GM19043 (cell line): Measurements from ENCODE around the gene HPCAL1.
"Not testable (repeated sequence)": the region's sequence is repeated elsewhere in the genome, so short reads cannot be mapped to it uniquely, and the experiment has no call there.

ENCODE experiments used
- ATAC-seq: cut with Tn5 transposase; IDR thresholded peaks from one replicate; pipeline ENCODE4 v1.9.1; 2021; ENCODE audit warnings: low read depth; ENCODE audit not compliant: unreplicated experiment

Gene HPCAL1

DNA sequence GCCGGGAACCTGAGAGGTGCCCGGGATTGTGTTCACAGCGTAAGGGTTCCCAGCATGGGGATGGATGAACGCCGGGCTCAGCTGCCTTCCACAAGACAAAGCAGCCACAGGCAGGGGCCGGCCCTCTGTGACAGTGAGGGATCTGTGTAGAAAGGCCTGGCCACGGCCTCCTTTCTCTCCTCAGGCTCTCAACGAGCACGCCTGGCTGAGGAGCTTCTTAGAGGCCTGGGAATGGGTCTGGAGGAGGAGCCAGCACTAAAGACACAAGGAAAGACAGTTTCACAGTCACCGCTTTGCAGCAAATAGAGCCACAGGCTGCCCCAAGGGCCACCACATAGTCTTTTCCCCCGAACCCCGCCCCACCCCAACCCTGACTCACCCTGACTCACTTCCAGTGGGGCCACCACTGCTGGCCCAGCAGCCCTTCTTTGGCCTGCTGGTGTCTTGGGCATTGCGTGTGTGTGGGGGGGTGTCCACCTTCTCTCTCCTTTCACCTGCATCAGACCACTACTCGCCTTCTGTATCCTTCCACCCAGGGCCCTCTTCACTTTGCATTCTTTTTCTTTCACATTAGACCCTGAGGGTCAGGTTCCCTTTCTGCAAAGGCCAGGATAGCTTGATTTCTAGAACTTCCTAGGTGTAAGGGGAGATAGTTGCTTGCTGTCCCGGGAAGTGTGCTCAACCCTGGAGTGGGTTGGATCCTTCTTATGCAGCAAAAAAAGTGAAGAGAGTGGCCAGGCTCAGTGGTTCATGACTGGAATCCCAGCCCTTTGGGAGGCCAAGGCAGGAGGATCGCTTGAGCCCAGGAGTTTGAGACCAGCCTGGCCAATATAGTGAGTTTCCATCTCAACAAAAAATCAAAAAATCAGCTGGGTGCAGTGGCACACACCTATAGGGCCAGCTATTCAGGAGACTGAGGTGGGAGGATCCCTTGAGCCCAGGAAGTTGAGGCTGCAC, 19.3 kb upstream of the HPCAL1 start:
- no peak for ATAC-seq

DNA sequence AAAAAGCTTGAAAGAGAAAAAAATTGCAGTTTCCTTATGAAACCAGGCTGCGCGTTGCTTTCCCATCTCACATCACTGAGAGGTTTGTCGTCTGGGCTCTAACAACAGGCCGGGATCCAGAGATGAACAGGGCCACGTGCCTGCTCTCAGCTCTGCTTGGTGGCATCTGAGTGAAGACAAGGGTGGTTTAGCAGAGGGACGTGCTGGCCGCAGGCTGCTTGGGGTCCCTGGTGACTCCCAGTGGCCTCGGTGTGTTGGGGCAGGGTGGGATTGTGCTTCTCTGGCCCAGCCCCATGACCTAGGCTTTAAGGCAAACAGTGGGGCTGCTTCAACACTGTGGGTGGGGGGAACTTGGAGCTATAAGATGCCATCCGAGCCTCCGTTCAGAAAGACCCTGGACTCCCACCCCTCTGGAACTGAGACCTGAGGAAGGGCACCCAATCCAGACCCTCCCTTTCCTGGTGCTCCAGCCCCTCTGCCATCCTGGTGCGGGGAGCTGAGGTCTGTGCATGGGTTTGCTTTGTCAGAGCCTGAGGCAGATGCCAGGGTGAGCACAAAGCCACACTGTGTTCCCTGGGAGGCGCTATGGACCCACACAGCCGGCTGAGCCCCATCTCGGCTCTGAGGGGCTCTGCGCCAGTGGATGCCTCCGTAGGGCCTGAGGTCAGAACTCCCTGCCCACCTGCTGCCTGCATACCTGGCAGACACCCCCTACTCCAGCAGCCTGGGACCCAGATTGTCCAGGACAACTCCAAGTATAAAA, 18.4 kb upstream of the HPCAL1 start:
- no peak for ATAC-seq

DNA sequence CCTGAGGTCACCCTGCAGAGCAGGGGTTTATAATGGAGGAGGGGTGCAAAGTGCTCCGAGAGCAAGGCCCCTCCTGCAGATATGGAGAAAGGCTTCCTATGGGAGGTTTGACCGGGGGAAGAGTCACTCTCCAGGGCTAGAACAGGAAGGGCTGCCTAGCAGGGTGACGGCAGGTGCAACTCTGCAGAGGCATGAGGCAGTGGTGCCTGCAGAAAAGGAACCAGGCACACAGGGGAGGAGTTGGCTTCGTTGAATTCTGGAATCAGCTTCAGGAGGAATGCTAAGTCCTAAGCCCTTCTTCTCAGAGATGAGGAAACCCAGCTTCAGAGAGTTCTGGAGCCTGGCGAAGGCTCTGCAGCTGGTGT, 17.5 kb upstream of the HPCAL1 start:
- no peak for ATAC-seq

DNA sequence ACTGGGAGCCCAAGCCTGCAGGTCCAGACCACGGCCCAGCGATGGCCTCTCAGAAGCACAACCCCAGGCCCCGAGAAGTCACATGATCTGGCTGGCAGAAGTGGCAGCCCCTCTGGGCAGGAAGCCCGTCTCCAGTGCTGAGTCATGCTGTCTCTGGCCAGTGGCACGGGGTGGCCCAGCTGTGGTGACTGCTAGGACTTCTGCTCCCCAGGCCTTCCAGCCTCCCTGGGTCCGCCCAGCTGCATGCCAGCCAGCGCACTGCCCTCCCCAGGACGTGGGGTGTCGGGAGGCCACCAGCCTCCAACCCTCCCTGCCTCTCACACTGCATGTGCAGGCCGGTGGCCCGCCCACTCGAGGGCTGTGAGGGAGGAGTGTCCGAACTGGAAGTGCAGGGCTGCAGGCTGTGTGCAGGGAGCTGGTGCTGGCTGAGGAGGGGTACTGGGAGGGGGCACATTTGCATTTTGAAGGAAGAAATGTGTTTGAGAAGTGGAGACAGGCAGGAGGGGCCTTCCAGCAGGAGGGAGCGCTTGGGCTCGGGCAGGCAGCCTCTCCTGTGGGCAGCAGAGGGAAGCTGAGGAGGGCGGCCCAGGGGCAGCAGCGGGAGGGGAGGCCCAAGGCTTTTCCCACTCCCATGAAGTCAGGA, 17.0 kb upstream of the HPCAL1 start:
- no peak for ATAC-seq

DNA sequence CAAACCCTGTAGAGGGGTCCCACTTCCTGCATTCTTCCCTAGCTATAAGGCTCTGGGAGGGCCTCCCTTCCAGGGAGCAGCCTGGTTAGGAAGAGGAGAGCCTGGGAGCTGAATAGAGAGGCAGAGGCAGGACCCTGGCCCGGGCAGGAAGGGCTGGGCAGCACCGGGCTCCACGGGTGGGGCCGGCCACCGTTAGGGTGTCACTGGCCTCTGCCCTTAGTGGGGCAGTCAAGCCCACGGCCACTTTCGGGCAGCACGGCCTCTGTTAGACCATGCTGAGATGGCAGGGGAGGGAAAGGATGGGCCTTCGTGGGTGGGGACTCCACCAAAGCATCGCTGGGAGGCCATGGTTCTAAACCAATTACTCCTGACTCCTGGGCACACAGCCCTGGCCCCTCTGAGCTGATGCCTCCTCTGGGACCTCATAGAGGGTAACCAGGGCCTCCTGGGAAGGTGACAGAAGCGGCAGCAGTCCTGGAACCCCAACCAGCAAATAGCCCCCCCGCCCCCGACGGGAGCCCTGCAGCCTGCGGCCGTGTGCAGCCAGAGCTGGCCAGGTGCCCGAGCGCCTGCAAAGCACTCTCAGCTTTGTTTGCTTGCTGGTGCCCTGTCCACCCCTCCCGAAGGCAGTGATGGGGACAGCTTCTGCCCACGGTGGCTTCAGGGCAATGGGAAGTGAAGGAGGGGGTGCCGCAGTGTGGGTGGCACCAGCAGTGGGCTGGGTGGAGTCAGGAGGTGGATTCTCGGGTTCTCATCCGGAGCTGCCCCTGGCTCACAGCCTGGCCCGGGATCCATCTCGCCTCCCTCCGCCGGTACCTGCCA, 16.3 kb upstream of the HPCAL1 start:
- no peak for ATAC-seq

DNA sequence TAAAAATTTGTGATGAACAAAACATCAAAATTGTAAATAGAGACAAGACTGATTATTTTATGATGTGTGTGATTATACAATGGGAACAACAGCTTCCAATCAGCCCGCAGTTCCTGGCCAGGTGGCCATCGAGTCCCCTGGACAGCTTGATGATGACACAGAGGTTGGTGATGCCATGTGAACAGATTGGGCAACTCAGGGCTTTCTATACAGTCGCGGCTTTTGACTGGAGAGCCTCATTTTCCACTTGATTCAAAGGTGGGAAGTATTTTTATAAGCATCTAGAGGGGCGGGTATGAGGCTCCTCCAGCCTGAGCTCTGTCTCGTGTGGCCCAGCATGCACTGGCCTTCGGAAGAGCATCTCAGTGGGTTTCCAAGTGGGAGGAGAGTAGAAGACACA, 14.9 kb upstream of the HPCAL1 start:
- no peak for ATAC-seq

DNA sequence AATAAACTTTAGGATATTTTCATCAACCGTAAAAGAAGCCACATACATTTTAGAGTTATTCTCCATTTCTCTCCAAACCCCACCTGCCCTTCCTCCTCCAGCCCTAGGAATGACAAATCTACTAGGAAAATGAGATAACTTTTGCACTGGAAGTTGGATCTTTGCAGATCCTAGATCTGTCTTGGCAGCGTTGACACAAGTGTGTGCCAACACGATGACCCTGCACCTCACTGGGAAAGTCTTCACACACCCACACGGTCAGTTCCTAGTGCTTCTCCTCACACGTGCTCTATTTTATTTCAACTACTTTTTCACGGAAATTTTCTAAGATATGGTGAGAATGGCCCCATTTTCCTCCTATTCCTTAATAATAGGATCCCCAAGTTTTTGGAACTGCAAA, 14.1 kb upstream of the HPCAL1 start:
- no peak for ATAC-seq

DNA sequence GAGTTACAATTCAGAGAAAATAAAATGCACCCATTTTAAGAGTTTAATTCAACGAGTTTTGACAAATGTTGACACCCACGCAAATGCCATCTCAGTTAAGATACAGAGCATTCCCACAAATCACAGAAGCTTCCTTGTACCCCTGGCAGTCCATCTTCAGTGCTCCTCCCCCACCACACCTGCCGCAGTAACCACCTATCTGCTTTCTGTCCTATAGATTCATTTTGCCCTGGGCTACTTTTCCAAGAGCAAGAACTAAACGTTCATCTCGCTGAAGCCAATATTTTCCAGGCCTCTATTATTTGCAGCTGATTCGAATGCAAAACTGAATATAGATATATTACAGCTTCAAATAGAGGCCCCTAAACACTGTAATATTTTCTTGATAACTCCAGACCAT, 13.4 kb upstream of the HPCAL1 start:
- ATAC-seq, result no peak

DNA sequence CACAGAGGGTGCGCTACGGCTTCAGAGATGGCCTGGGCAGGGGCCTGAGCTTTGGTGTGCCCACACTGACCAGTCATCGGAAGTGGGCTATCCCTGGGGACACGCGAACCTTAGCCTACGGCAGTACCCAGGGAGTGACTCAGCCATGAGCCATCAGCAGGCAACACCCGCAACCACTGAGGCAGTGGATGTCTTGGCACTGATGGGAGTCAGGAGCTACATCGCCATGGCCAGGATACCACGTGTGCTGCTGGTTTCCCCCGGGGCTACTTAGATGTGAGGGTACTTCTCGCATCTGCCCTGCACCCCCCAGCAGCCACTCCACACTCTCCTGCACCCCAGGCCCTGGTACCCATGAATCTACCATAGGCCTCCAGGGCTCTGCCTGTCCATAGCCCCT, 12.8 kb upstream of the HPCAL1 start:
- ATAC-seq, result no peak

DNA sequence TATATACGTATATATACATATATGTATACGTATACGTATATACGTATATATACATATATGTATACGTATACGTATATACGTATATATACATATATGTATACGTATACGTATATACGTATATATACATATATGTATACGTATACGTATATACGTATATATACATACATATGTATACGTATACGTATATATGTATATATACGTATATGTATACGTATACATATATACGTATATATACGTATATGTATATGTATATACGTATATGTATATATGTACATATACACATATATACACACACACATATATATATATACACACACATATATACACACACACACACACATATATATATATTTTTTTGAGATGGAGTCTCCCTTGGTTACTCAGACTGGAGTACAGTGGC, 11.3 kb upstream of the HPCAL1 start:
- ATAC-seq, result not testable (repeated sequence)

DNA sequence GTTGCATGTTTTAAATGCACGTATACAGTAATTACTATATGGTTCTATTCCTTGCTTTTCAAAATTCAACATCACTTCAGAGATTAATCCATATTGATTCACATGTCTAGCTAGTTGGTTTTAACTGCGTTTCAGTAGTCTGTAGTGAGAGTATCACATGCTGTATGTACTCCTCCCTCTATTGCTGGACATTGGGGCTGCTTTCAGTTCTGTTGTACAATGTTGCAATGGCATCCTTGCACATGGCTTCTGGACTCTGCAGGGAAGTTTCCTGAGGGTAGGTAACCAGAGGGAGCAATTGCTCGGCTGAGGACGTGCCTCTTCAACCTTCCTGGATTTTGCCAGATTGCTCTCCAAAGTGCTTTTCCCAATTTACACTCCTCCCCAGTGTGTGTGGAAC, 10.7 kb upstream of the HPCAL1 start:
- ATAC-seq, result no peak

DNA sequence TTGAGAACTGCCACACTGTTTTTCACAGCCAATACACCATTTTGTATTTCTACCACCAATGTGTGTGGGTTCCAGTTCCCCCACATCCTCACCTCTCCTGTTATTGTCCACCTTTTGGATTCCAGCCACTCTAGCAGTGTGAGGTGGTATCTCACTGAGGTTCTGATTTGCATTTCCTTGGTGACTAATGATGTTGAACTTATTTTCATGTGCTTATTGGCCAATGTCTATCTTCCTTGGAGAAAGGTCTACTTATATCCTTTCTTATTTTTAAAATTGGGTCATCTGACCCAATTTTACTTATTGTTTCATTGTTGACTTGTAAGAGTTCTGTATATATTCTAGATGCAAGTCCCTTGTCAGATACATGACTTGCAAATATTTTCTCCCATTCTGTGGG, 9.1 kb upstream of the HPCAL1 start:
- ATAC-seq, result no peak

DNA sequence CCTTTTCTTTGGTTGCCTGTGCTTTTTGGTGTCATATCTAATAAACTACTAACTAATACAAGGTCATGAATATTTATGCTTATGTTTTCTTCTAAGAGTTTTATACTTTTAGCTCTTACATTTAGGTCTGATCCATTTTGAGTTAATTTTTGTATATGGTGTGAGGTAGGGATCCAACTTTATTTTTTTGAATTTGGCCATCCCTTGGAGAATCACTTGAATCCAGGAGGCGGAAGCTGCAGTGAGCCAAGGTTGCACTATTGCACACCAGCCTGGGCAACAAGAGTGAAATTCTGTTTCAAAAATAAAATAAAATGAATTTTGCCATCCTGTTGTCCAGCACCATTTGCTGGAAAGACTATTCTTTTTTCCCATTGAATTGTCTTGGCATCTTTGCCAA, 8.6 kb upstream of the HPCAL1 start:
- no peak for ATAC-seq

DNA sequence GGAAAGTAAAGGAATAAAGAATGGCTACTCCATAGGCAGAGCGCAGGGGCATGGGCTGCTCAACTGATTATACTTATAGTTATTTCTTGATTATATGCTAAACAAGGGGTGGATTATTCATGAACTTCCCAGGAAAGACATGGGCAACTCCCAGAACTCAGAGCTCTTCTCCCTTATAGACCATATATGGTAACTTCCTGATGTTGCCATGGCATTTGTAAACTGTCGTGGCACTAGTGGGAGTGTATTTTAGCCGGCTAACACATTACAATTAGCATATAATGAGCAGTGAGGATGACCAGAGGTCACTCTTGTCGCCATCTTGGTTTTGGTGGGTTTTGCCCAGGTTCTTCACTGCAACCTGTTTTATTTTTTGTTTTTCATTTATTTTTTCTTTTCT, 7.1 kb upstream of the HPCAL1 start:
- ATAC-seq, result not testable (repeated sequence)

DNA sequence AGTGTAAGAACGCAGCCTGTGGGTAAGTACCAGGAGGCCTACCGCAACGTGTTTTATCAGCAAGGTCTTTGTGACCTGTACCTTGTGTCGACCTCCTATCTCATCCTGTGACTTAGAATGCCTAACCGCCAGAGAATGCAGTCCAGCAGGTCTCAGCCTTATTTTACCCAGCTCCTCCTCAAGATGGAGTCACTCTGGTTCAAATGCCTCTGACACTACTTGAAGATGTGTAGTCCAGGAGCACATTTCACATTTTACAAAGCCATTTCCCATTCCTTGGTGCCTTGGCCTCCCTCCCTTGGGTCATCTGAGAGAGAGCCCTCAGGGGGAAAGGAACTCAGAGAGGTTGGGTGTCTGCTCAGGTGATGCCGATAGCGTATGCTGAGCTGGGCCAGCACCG, 6.6 kb upstream of the HPCAL1 start:
- ATAC-seq, result no peak

DNA sequence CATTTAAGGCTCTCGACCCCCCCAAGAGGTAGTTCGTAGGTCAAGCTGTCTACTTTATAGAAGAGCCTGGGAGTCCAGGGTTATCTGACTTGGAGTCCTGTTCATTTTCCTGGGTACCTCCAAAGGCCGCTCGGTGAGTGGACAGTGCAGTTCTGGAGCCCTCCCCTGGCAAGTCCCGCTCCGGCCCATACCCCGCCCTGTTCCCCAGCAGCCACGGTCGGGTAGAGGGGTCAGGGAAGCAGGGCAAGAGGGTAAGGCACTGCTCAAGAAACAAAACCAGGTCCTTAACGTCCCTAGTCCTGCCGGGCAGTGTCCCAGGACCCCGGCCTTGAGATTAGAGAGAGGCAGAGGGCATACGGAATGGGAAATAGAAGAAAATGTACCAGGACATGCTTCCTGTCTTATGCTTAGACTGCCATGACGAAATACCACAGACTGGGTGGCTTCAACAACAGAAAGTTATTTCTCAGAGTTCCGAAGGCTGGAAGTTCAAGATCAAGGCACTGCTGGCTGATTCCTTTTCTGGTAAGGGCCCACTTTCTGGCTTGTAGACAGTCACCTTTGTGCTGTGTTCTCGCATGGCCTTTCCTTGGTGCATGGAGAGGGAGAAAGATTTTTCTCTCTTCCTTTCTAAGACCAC, 5.4 kb upstream of the HPCAL1 start:
- ATAC-seq, result no peak

DNA sequence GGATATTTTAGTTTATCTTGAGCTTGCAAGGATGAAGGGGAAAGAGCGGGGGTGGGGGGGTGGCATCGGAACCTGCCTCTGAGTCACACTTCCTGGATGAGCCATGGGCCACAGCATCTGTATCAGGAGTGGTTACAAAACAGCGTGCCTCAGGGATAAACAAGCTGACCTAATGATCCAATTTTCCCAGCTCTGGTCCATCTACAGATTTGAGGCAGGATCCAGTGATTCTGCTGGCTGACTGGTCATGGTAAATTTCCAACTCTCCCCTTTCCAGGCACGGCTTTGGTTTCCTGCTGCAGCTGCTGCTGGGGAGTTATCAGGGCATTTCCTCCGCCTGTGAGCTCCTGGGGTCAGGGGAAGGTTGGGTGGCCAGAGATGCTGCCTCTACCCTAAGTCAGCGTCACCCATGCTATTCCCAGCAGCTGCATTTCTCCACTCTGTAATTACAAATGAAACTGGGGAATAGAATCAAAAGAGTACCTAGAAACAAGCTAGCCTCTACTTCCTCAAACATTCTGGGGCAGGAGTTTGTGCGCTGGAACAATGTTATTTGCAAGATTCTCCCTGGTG, 4.7 kb upstream of the HPCAL1 start:
- ATAC-seq, result no peak

DNA sequence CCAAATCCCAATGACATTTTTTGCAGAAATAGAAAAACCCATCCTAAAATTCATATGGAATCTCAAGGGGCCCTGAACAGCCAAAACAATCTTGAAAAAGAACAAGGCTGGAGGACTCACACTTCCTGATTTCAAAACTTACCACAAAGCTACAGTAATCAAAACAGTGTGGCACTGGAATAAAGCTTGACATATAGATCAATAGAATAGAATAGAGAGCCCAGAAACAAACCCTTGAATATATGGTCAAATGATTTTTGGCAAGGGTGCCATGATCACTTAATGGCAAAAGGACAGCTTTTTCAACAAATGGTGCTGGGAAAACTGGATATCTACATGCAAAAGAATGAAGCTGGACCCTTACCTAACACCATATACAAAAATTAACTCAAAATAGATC, 3.9 kb upstream of the HPCAL1 start:
- not testable (repeated sequence) for ATAC-seq

DNA sequence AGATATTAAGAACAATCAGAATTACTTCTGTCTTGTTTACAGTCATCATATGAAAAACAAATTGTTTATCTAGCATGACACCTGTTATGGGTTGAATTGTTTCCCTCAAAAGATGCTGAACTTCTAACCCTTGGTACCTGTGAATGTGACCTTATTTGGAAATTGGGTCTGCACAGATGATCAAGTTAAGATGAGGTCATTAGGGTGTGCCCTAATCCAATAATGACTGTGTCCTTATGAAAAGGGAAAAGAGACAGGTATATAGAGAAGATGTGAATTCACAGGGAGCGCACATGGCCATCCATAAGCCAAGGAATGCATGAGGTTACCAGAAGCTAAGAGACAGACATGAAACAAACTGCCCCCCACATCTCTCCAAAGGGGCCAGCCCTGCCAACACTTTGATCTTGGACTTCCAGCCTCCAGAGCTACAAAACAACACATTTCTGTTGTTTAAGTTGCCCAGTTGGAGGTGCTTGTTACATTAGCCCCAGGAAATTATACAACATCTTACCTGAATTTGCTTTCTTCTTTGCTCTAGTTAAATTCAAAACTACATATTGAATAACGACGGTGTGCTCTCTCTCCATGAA, 2.3 kb upstream of the HPCAL1 start:
- ATAC-seq, result no peak
